ENCODE results near the gene FYTTD1.
"Not testable (repeated sequence)": the region's sequence is repeated elsewhere in the genome, so short reads cannot be mapped to it uniquely, and the experiment has no call there.

The FYTTD1 gene, protein sequence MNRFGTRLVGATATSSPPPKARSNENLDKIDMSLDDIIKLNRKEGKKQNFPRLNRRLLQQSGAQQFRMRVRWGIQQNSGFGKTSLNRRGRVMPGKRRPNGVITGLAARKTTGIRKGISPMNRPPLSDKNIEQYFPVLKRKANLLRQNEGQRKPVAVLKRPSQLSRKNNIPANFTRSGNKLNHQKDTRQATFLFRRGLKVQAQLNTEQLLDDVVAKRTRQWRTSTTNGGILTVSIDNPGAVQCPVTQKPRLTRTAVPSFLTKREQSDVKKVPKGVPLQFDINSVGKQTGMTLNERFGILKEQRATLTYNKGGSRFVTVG

DNA sequence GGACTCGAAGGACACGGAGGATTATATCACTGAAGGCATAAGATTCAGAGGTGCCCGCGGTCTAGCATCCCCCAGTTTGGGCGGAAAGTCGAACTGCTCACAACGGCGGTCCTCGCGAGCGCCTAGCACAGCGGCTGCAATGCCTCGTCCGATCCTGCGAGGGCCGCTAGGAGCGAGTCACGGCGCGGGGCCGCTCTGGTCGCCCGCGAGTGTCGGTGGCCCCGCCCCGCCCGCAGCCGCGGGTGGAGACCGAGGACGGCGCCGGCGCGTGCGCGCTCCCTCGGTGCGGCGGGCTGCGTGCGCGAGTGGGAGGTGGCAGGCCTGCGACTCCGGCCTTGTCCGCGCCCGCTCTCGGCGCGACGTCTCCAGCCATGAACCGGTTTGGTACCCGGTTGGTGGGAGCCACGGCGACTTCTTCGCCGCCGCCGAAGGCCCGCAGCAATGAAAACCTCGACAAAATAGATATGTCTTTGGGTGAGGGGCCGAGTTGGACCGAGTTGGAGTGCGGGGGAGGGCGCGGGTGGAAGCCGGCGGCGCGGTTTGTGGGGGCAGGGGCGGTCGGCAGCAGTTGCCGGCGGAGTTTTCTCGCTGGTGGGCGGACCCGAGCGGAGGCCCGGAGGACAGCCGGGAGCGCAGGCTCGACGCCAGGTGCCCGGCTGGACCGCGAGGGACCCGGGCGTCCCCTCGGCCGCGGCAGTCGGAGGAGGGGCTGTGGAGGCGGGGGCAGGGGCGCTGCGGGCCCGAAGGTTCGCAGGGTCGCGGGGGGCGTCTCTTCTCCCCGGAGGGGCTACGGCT lies at the start of gene FYTTD1:
TSS of gene FYTTD1 (plus strand) at position 283 of the 795 bp plus-strand sequence. CDS start at position 372, 89 bp downstream.
- DNase-seq (ENCODE audit: low read depth in 2 of 2) = peak; percentile 69 to 72

GRCh38 chr3:197700095-197700494 lies 49.6 kb upstream of the FYTTD1 start:
- DNase-seq (ENCODE audit: low read depth in 2 of 2) = no peak

- no peak for DNase-seq (ENCODE audit: low read depth in 2 of 2)
Observed at GRCh38 chr3:197701841-197702240, 47.8 kb upstream of the FYTTD1 start.

GRCh38 chr3:197706658-197707057 lies 43.0 kb upstream of the FYTTD1 start:
- no peak for DNase-seq (ENCODE audit: low read depth in 2 of 2)

DNA sequence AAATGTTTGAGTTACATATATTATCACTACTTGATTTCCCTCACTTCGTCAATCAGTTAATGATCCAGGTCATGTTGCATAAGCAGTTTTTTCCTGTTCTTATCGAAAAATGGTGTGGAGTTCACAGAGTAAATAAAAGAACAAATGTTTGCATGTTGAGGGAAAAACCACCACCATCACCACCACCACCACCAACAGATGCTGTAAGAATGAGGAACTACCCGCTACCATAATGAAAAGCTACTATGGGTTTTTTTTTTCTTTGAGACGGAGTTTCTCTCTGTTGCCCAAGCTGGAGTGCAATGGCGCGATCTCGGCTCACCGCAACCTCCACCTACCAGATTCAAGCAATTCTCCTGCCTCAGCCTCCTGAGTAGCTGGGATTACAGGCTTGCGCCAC lies 40.5 kb upstream of the FYTTD1 start:
- DNase-seq (ENCODE audit: low read depth in 2 of 2) = no peak

DNA sequence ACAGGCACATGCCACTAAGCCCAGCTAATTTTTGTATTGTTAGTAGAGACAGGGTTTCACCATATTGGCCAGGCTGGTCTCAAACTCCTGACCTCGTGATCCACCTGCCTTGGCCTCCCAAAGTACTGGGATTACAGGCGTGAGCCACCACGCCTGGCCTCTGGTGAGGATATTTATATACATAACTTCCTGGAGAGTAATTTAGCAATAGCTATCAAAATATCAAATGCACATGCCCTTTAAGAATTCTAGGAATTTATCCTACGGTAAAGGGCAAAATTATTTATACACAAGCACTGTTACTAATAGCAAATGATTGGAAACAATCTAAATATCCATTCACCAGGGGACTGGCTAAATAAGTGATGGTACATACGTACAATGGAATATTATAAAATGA lies 38.7 kb upstream of the FYTTD1 start:
- not testable (repeated sequence) for DNase-seq (ENCODE audit: low read depth in 2 of 2)

- peak; percentile 58 for DNase-seq (ENCODE audit: low read depth in 2 of 2)
Observed at GRCh38 chr3:197711973-197712707, 37.5 kb upstream of the FYTTD1 start.

- no peak for DNase-seq (ENCODE audit: low read depth in 2 of 2)
Observed at GRCh38 chr3:197713477-197713822, 36.2 kb upstream of the FYTTD1 start.

GRCh38 chr3:197714251-197714650 lies 35.4 kb upstream of the FYTTD1 start:
- DNase-seq (ENCODE audit: low read depth in 2 of 2) = no peak

DNA sequence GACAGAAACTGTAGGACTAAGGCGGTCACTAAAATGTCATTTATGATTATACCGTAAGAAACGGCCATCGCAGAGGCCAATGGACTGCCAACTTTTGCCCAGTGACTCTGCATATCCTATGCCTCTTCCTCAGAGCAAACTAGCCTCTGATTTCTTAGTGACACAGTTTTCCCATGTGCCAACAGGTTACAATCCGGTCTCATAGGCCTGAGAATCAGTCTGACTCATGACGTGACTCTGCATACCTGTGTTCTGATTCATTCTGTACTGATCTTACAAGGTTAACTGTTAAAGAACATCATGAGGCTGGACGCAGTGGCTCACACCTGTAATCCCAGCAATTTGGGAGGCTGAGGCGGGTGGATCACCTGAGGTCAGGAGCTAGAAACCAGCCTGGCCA lies 30.8 kb upstream of the FYTTD1 start:
- no peak for DNase-seq (ENCODE audit: low read depth in 2 of 2)

DNA sequence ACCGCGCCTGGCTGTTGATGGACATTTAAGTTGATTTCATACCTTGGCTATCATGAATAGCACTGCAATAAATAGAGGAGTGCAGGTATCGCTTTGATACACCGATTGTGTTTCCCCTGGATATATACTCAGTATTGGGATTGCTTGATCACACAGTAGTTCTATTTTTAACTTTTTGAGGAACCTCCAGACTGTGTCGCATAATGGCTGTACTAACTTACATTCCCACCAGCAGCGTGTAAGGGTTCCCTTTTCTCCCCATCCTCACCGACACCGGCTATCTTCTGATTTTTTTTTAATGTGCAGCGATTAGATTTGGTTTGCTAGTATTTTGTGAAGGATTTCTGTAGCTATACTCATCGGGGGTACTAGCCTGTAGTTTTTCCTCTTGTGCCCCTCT lies 29.0 kb upstream of the FYTTD1 start:
- DNase-seq (ENCODE audit: low read depth in 2 of 2) = no peak

- no peak for DNase-seq (ENCODE audit: low read depth in 2 of 2)
Observed at GRCh38 chr3:197722734-197723133, 26.9 kb upstream of the FYTTD1 start.

- DNase-seq (ENCODE audit: low read depth in 2 of 2) = not testable (repeated sequence)
Observed at GRCh38 chr3:197727878-197728277, 21.8 kb upstream of the FYTTD1 start.

- DNase-seq (ENCODE audit: low read depth in 2 of 2) = no peak
Observed at GRCh38 chr3:197728487-197728886, 21.2 kb upstream of the FYTTD1 start.

- DNase-seq (ENCODE audit: low read depth in 2 of 2) = no peak
Observed at GRCh38 chr3:197730200-197730599, 19.5 kb upstream of the FYTTD1 start.

- DNase-seq (ENCODE audit: low read depth in 2 of 2) = not testable (repeated sequence)
Observed at GRCh38 chr3:197730770-197731169, 18.9 kb upstream of the FYTTD1 start.

DNA sequence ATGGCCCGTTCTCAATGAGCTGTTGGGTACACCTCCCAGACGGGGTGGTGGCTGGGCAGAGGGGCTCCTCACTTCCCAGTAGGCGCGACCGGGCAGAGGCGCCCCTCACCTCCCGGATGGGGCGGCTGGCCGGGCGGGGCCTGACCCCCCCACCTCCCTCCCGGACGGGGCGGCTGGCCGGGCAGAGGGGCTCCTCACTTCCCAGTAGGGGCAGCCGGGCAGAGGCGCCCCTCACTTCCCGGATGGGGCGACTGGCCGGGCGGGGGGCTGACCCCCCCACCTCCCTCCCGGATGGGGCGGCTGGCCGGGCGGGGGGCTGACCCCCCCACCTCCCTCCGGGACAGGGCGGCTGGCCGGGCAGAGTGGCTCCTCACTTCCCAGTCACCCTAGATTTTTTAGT lies 18.2 kb upstream of the FYTTD1 start:
- DNase-seq (ENCODE audit: low read depth in 2 of 2) = not testable (repeated sequence)

DNA sequence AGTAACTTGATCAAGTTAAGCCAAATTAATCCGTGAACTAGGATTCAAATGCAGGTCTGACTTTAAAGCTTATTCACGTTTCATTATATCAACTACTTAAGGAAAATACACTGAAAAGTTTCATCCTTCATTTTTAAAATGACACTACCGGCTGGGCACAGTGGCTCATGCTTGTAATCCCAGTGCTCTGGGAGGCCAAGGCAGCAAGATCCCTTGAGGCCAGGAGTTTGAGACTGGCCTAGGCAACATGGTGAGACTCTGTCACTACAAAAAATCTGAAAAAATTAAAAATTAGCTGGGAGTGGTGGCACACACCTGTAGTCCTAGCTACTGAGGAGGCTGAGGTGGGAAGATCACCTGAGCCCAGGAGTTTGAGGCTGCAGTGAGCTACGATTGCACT lies 16.6 kb upstream of the FYTTD1 start:
- DNase-seq (ENCODE audit: low read depth in 2 of 2) = no peak

DNA sequence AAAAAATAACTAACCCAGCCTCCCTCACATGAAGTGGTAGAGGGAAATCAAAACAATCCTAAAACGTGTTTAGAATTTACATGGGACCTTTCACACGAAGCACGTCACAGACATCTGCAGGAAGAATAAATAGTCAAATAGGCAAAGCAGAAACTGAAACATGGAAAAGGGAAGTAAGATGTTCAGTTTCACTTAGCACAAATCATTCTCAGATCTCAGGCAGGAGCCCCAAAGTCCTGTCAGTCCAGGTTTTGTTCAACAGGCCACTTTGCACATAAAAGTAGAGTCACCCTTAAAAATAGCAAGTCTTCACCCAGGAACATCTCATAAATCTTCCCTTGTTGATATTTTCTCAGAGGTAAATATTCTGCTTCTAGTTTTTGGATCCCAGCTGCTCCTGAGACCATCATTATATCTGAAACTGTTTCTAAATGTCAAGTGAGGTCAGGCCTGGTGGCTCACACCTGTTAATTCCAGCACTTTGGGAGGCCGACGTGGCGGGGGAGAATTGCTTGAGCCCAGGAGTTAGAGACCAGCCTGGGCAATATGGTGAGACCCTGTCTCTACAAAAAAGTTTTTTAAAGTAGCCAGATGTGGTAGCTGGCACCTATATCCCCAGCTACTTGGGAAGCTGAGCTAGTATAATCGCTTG lies 14.9 kb upstream of the FYTTD1 start:
- no peak for DNase-seq (ENCODE audit: low read depth in 2 of 2)

DNA sequence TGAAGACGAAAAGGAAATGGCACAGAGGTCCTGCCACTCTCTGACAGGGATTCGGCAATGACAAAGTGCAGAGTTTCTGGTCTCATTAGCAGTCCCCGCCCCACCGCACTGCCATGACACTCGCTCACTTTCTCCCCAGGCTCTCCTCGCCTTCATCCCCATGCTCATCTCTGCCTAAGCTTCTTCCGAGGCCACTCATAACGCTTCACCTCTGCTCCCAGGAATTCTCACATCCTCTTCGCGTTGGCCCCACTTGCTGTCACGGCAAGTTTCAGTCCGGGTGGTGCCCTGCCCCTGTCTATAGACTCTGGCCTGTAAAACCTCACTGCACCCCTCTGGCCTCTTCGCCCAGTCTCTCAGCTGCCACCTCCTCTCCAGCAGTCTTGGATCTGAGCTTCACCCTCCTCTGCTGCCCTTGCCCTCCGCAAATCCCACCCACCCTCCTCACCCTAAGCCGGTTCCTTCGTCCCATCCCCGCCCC lies 13.6 kb upstream of the FYTTD1 start:
- no peak for DNase-seq (ENCODE audit: low read depth in 2 of 2)

DNA sequence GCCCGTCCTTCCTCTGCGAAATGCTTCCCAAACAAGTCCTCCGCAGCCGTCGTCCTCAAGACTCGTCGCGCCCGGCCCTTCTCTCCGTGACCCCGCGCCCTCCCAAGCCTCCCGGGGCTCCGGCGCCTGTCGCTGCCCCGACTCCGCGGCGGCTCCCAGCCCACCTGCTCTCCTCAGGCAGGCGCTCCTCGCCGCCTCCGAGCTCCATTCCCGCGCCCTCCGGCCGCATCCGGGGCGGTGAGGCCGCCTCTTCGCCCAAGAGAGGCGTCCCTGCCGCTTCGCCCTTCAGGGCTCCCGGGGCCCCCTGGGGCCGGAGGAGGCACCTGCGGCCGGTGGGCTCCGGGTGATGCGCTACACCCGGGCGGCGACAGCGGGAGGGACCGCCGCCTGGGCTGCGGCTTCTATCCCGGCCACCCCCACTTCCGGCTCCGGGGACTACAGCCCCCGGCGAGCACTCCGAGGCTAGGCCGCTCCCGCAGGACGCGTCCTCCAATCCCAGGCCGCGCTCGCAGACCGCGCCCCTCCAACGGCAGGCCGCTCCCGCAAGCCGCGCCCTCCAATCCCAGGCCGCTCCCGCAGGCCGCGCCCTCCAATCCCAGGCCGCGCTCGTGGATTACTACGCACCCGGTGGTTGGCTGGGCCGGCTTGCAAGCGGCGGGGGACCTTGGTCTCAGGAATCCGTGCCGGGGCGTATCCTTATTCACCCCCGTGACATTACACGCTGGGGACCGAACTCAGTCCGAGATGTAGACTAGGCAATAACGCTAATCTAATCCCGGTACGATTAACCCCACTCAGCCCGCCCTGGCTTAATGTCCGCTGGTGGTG lies 13.0 kb upstream of the FYTTD1 start, which contains the start of gene RUBCN:
TSS of gene RUBCN (minus strand) at position 414 of the 828 bp plus-strand sequence. CDS start at position 229, 185 bp downstream.
- peak; percentile 75 to 78 for DNase-seq (ENCODE audit: low read depth in 2 of 2)
